ENCODE results near the gene C20orf141. TPM values are rescaled to one million over a fixed set of nuclear protein-coding genes. Genes with fewer than 3 reads are reported as not detected.

C20orf141 gene
- total and polyA plus RNA-seq, 10 of the 15 experiments (the other 5 are each of a cell fraction or from before 2014, with no cell fraction given), result not detected

- CTCF ChIA-PET, result no interaction called here
- POLR2A ChIA-PET, result interaction anchor here (0.5 kb wide), 1 partner anchor 97 kb away, joined by 4 read pairs; no protein-coding TSS in a partner anchor
- H3K9ac ChIP-seq (ENCODE audit: control insufficient read depth, insufficient read depth, low read length), result no peak overlapping the region
- no TSS peak for BruUV-seq (replicated peaks)
- no peak overlapping the region for H2AFZ ChIP-seq (ENCODE audit: control insufficient read depth, low read depth, low read length)
- H4K20me1 ChIP-seq (ENCODE audit: control insufficient read depth, insufficient read depth), result no peaks in the 10 kb centered on the region
- TF ChIP-seq CEBPB (IDR thresholded peaks at IDR 0.05; ENCODE audit: borderline replicate concordance in 1 of 2, low read depth in 2 of 2, low read length in 2 of 2), result no peak
- no peak for TF ChIP-seq SIN3A (IDR thresholded peaks at IDR 0.05; ENCODE audit: low read depth, low read length)
- TF ChIP-seq ZBTB40 (IDR thresholded peaks at IDR 0.05; ENCODE audit: borderline replicate concordance), result no peak
- TF ChIP-seq TARDBP (IDR thresholded peaks at IDR 0.05; ENCODE audit: borderline replicate concordance), result no peak
- no peak for TF ChIP-seq ZNF687 (IDR thresholded peaks at IDR 0.05)
- TF ChIP-seq LARP7 (IDR thresholded peaks at IDR 0.05), result no peak
- no peak for TF ChIP-seq SUPT20H (IDR thresholded peaks at IDR 0.05; ENCODE audit: borderline replicate concordance, control insufficient read depth, low read depth, low read length)
- no peak for TF ChIP-seq CBX5 (IDR thresholded peaks at IDR 0.05; ENCODE audit: low read depth)
- TF ChIP-seq FOS (IDR thresholded peaks at IDR 0.05; ENCODE audit: borderline replicate concordance, extremely low read depth, insufficient read length), result no peak
- TF ChIP-seq JUND (IDR thresholded peaks at IDR 0.05; ENCODE audit: low read depth, low read length), result no peak
- no peak overlapping the region for H3K4me3 ChIP-seq
- no peak overlapping the region for H3K27ac ChIP-seq (ENCODE audit: control insufficient read depth, insufficient read depth)
- no peak for DNase-seq (ENCODE audit: low read depth, low spot score)
- no peak overlapping the region for H3K4me2 ChIP-seq (ENCODE audit: control insufficient read depth, insufficient read depth)
- no peaks in the 10 kb centered on the region for H3K79me2 ChIP-seq (ENCODE audit: control insufficient read depth, insufficient read depth, low read length)
- WGBS (ENCODE audit: insufficient coverage, insufficient replicate concordance, low lambda C conversion rate, missing lambda C conversion rate), result 57% methylated on average over 24 of the region's 24 CpGs
- no peaks in the 10 kb centered on the region for H3K4me1 ChIP-seq (ENCODE audit: control insufficient read depth, insufficient read depth, low read length)
- FAIRE-seq, result no peak
- peaks cover 3 to 13% of the 10 kb centered on the region in 2 experiments; a peak in 3 of 4 replicates for H3K27me3 ChIP-seq (replicated peaks in 1 of 2; ENCODE audit: control insufficient read depth in 2 of 2, insufficient read depth in 2 of 2, low read length in 1 of 2)
- H3K9me3 ChIP-seq (replicated peaks; ENCODE audit: control insufficient read depth, insufficient read depth, low read length), result no peaks in the 10 kb centered on the region
- ATAC-seq, result no peak
- RAD21 ChIA-PET (ENCODE audit: unreplicated experiment), result no interaction called here
- in situ Hi-C loops (cut with MboI) (no loop called here), intact Hi-C loops (cut with micrococcal nuclease; ENCODE audit: unreplicated experiment) (no loop called here)
- no peaks in the 10 kb centered on the region for H3K36me3 ChIP-seq (ENCODE audit: control insufficient read depth in 2 of 2, insufficient read depth in 2 of 2, low read length in 1 of 2)
- SMC1A ChIA-PET (ENCODE audit: uncharacterized antibody, unreplicated experiment), result no interaction called here
These were observed 19.3 kb upstream of the C20orf141 start for GRCh38 chr20:2795451-2795850.
